GM18517 (cell line): Measurements from ENCODE around the gene SNX8.
"Not testable (repeated sequence)": the region's sequence is repeated elsewhere in the genome, so short reads cannot be mapped to it uniquely, and the experiment has no call there.

Source experiments
- ATAC-seq: cut with Tn5 transposase; IDR thresholded peaks from one replicate; pipeline ENCODE4 v1.9.1; 2021; ENCODE audit warnings: mild to moderate bottlenecking, moderate library complexity; ENCODE audit not compliant: unreplicated experiment

The SNX8 gene

DNA sequence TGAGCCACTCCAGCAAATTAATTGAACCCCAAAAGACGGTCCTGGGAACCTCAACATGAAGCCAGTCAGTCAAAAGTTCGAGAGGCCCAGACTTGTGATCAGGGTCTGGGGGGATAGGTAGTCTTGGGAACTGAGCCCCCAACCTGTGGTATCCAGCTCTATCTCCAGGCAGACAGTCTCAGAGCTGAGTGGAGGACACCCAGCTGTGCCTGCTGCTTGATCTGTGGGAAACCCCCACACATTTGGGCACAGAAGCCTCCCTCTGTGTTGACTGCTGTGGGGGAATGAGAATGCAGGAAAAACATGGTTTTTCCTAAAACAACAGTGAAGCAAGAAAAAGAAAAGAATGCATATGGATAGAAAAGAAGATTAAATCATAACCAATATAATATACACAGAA is 16.3 kb upstream of the SNX8 start:
- ATAC-seq: no peak

DNA sequence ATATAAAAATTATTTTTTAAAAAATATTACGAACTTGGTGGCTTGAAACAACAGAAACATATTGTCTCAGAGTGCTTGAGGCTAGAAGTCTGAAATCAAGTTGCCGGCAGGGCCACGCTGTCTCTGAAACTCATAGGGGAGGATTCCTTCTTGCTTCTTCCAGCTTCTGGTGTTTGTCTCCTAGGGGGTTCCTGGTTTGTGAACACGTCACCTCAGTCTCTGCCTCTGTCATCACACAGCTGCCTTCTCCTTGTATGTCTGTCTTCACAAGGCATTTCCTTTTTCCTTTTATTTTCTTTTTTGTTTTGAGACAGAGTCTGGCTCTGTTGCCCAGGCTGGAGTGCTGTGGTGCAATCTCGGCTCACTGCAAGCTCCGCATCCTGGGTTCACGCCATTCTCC is 12.7 kb upstream of the SNX8 start:
- ATAC-seq: no peak

DNA sequence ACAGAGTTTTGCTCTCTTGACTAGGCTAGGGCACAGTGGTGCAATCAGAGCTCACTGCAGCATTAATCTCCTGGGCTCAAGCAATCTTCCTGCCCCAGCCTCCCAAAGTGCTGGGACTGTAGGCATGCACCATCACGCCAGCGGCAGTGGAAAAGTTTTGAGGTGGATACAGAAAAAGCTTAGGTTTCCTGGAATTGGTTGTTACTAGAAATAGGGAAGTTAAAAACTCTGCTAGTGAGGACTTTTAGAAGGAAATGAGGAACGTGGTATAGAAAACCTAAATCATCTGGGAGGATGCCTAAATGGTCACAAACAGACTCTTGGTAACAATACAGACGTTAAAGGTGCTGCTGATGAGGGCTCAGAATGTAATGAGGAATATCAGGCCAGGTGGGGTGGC is 10.9 kb upstream of the SNX8 start:
- no peak for ATAC-seq

DNA sequence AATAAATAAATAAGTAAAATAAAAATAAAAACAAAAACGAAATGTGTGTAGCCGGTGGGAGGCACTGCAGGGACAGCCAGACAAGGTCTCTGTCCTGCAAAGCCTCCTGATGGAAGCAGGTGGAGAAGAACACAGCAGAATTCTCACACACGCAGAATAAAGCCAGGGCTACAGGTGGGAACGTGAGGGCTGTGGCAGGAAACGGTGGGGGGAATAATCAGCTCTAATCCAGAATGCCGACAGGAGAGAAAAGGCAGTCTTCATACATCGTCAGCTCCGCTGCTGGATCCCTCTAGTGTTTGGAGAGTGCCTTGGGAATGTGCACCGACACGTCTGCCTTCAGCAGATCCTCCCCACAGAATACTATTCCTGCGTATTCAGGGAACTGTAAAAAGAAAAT is 6.8 kb upstream of the SNX8 start:
- ATAC-seq: no peak

DNA sequence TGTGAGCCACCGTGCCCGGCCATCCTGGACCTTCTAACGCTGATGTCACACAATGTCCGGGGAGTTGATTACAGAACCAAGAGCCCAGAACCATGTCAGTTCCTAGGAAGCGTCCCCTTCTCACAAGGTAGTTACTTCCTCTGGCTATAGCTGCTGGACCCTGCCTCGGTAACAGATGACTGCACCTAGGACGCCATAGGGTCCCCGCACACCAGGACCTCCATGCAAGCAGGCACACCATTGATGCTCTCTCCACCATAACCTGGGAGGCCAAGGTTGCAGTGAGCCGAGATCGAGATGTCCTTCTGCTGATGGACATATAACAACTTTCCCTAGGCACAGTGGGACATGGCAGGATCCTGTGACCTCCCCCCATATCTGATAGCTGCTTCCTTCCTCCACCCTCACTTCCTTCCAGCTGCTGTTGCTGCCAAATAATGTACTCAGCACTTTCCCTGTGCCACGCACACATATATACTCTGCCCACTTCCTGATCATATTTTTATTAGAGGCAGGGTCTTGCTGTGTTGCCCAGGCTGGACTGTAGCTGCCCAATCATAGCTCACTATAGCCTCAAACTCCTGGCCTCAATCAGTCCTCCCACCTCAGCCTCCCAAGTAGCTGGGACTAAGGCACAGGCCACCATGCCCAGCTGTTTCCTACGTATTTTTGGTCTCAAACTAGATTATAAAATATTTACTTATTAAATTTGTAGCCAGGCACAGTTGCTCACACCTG is 3.5 kb upstream of the SNX8 start:
- no peak for ATAC-seq

DNA sequence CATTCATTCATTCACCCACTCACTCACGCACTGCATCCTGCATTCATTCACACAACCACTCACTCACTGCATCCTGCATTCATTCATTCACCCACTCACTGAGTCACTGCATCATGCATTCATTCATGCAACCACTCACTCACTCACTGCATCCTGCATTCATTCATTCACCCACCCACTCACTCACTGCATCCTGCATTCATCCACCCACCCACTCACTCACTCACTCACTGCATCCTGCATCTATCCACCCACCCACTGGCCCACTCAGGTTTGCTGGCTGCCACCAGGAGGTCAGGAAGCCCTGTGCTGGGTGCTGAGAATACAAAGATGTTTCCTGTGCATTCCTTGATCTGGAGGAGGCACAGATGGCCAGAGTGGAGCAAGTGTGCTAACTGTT is 2.3 kb upstream of the SNX8 start:
- ATAC-seq: no peak

DNA sequence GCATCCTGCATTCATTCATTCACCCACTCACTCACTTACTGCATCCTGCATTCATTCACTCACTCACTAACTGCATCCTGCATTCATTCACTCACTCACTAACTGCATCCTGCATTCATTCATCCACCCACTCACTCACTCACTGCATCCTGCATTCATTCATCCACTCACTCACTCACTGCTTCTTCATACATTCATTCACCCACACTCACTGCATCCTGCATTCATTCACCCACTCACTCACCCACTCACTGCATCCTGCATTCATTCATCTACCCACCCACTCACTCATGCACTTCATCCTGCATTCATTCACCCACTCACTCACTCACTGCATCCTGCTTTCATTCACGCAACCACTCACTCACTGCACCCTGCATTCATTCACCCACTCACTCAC is 1.5 kb upstream of the SNX8 start:
- no peak for ATAC-seq

DNA sequence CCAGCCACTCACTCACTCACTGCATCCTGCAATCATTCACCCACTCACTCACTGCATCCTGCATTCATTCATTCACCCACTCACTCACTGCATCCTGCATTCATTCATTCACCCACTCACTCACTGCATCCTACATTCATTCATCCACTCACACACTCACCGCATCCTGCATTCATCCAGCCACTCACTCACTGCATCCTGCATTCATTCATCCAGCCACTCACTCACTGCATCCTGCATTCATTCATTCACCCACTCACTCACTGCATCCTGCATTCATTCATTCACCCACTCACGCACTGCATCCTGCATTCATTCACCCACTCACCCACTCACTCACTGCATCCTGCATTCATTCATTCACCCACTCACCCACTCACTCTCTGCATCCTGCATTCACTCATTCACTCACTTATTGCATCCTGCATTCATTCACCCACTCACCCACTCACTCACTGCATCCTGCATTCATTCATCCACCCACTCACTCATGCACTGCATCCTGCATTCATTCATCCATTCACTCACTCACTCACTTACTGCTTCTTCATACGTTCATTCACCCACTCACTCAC is 802 bp upstream of the SNX8 start:
- ATAC-seq: not testable (repeated sequence)

DNA sequence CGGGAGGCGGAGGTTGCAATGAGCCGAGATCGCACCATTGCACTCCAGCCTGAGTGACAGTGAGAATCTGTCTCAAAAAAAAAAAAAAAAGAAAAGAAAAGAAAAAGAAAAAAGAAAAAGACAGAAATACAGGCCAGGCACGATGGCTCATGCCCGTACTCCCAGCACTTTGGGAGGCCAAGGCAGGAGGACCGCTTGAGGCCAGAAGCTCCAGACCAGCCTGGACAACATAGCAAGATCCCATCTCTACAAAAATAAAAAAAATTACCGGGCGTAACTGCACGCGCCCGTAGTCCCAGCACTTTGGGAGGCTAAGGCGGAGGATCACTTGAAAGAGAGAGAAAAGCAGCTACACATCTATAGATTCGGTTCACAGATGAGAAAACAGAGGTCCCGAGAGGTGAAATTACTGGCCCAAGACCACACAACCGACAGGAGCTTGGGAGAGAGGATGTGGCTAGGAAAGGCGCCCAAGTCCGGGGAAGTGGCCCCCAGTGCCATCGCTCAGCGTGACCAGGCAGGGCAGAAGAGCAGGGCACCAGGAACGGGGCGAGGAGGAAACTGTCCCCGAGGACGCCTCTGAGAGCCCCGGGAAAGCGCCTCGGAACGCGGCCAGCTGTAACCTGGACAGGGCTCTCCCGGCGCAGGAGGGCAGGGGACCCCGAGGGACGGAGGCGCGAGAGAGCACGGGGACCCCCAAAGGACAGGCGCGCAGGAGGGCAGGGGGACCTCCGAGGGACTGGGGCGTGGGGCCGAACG is 612 bp downstream of the SNX8 start:
- ATAC-seq: peak; percentile 4

DNA sequence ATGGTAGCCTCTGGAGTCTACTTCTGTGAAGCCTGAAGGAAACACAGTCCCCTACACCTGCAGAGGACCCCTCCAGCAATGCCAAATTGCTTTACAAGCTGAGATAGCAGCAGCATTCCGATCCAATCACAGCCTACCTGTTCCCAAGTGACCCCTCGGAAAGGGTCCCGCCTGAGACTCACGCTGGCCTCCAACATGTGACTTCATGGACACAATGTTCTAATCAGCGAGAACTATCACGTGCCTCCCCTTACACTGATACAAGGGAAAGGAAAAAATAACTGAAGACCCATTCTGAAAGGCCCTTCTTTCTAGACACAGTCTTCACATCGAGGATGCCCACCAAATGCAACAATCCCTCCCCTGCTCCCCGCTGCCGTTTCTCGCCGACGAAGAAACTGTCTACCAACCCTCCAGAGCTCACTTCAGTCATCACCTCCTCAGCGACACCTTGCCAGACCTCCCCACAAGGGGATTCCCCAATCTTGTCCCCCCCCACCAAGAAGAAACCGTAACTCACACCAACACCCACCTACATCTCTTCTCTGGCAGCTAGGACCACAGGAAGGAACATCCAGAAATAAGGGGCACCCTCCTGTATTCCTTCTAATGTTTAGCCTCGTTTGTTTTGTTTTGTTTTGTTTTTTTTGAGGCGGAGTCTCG is 1.8 kb downstream of the SNX8 start:
- no peak for ATAC-seq

DNA sequence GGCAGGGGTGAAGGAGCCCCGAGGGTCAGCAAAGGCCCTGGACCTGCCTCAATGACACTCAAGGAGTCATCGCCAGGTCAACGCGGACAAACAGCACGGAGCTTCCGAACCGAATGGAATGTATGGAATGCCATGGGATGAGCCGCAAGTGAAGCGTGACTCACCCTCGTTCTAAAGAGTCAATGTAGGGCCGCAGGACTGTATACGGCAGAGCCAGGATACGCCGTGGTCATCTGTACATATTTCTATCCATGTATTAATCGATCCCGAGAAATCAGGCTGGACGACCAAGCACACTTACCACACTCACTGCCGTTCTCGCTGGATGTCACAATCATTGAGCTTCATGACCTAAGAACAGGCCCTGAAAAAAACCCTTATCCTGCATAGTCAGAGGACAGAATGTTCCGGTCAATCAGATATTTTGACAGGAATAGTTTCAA is 4.3 kb downstream of the SNX8 start:
- ATAC-seq: no peak

DNA sequence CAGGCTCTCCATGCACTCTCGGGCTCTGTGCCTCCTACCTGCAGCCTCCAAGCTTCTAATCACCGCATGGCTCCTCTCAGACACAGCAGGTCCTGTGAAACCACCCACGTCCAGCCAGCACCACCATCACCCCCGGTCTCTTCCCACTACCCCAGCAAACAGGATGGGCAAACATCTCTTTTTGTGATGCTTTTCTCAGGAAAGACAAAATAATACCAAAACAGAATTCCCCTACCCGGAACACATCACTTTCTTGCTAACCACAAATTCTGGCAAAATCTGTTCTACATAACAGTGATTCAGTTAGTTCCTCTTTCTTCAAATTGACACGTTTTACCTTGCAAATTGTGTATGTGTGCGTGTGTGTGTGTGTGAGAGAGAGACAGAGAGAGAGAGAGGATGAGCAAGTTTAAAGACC is 6.5 kb downstream of the SNX8 start:
- peak; percentile 46 for ATAC-seq

DNA sequence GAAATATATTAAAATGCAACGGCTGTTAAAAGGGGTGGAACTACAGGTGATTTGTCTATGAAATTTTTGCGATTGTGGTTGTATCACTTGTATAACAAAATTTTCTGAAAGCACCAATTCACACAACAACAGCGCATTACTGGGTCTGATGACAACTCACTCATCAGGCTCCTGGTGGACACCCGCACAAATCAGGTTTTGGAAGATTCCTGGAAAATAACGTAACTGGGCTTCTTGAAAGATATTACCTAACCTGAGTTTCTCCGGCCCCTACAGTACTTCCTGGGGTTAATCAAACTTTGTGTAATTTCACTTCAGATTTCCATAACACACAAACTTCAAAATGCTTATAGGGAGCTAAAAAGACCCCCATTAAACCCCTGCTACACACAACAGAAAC is 7.6 kb downstream of the SNX8 start:
- ATAC-seq: no peak

DNA sequence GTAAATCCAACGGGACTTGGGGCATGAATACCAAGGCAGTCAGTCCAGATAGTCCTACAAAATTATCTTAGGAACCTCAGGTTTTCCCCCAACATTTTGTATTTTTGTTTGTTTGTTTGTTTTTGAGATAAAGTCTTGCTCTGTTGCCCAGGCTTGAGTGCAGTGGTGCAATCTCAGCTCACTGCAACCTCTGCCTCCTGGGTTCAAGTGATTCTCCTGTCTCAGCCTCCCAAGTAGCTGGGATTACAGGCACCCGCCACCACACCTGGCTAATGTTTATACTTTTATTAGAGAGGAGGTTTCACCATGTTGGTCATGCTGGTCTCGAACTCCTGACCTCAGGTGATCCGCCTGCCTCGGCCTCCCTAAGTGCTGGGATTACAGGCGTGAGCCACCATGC is 9.0 kb downstream of the SNX8 start:
- ATAC-seq: not testable (repeated sequence)

DNA sequence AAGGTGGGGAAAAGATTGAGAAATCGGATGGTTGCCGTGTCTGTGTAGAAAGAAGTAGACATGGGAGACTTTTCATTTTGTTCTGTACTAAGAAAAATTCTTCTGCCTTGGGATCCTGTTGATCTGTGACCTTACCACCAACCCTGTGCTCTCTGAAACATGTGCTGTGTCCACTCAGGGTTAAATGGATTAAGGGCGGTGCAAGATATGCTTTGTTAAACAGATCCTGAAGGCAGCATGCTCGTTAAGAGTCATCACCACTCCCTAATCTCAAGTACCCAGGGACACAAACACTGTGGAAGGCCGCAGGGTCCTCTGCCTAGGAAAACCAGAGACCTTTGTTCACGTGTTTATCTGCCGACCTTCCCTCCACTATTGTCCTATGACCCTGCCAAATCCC is 10.7 kb downstream of the SNX8 start:
- ATAC-seq: not testable (repeated sequence)

DNA sequence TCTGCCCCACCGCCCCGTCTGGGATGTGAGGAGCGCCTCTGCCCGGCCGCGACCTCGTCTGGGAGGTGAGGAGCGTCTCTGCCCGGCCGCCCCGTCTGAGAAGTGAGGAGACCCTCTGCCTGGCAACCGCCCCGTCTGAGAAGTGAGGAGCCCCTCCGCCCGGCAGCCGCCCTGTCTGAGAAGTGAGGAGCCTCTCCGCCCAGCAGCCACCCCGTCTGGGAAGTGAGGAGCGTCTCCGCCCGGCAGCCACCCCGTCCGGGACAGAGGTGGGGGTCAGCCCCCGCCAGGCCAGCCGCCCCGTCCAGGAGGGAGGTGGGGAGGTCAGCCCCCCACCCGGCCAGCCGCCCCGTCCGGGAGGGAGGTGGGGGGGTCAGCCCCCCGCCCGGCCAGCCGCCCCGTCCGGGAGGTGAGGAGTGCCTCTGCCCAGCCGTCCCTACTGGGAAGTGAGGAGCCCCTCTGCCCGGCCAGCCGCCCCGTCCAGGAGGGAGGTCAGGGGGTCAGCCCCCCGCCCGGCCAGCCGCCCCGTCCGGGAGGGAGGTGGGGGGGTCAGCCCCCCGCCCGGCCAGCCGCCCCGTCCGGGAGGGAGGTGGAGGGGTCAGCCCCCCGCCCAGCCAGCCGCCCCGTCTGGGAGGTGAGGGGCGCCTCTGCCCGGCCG is 11.4 kb downstream of the SNX8 start:
- ATAC-seq: not testable (repeated sequence)

DNA sequence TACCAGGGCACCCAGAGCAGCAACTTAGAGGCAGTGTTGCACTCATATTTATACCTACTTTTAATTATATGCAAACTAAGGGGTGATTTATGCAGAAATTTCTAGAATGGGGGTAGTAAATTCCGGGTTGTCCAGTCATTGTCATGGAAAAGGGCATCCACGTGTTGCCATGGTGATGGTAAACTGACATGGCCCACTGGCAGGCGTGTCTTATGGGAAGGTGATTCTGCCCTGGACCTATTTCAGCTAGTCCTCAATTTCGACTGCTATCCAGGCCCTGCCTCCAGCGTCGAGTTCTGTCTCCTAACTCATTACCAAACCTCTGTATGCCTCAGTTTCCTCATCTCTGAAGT is 12.8 kb downstream of the SNX8 start:
- ATAC-seq: no peak

DNA sequence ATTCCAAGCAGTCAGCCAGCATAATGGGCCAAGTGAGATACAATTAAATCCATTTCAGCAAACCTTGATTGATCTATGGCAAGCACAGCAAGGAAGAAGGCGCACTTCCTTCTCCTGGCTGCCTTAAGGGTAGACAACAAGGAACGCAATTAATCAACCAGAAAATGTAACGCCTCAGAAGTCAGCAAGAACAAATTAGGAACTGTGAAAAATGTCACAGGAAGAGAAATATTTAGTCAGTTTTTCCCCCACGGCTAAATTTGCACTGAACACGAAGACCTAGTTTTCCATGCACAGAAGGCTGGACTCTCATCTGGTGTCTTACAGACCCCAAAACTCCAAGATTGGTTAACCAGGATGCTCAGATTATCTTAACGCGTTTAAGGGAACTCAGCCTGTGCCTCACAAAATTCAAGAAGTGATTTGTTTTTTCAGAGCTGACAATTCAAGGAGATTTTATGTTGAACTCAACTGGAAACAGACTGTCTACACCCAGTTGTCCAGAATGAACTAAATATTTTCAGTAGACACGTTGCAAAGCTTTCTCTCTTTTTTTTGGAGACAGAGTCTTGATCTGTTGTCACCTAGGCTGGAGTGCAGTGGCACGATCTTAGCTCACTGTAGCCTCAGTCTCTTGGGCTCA is 14.2 kb downstream of the SNX8 start:
- no peak for ATAC-seq

DNA sequence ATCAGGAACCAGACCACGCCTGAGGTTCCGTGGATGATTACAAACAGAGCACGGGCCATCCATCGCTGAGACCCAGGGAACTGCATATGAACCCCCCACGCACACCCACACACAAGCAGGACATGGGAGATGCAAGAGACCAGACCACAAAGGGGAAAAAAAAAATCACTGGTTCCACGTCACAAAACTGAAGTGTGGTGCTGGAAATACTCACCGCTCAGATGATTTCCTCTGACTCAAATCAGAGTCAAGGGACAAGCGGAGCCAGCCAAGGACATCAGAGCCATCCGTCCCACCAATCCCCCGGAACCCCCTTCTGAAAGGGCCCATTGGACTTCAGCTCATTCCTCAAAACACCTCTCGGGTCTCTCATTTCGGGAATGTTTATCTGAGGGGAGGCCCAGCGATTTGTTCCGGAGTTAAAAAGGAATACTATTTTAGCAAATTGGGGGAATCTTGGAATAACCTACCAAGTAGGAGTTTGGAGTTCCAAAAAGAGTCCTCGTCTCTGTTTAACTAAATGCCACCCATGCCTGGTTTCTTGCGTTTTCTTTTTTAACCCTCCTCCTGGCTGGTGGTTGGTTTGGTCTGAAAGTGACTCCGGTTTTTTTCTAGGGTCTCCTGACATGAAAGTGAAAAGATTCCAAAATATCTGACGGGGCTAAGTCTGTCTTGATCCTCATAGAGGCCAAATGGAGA is 15.0 kb downstream of the SNX8 start:
- ATAC-seq: no peak

DNA sequence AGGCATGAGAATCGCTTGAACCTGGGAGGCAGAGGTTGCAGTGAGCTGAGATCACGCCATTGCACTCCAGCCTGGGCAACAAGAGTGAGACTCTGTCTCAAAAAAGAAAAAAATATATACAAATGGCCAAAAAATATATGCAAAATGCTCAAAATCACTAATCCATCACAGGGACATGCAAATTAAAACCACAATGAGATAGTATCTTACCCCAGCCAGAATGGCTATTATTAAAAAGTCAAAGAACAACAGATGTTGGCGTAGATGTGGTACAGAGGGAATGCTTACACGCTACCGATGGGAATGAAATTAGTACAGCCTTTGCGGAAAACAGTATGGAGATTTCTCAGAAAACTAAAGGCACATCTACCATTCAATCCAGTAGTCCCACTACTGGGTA is 17.4 kb downstream of the SNX8 start:
- ATAC-seq: no peak
